Erythroblast (primary cell): ENCODE measurements around the gene CDHR5.

Source experiments
- DNase-seq, 2 experiments: peaks; one replicate each; lab custom pipeline; 2025; lab: John Stamatoyannopoulos, UW
- GATA1 ChIP-seq: IDR thresholded peaks from 2 replicates; pipeline ENCODE4 v1.6.1; 2011; ENCODE audit warnings: low read depth, mild to moderate bottlenecking, control low read depth, low read length, moderate library complexity
- POLR2A ChIP-seq: IDR thresholded peaks from 2 replicates; pipeline ENCODE4 v1.6.1; 2011; ENCODE audit warnings: mild to moderate bottlenecking, low read length

The CDHR5 gene

GRCh38 chr11:569158-569885 is 55.4 kb downstream of the CDHR5 start:
- no peak for DNase-seq
- TF ChIP-seq POLR2A, result no peak
- no peak for TF ChIP-seq GATA1

- peak; percentile 96 for DNase-seq
- TF ChIP-seq GATA1 (no peak), POLR2A (peak; percentile 62)
Observed at GRCh38 chr11:568306-569157, 56.2 kb downstream of the CDHR5 start.

GRCh38 chr11:567629-568292 is 57.0 kb downstream of the CDHR5 start:
- TF ChIP-seq GATA1 (no peak), POLR2A (no peak)

GRCh38 chr11:567011-567628 is 57.6 kb downstream of the CDHR5 start:
- no peak for DNase-seq
- no peak for TF ChIP-seq POLR2A
- TF ChIP-seq GATA1, result no peak

More at GRCh38 chr11:567629-568292, 57.0 kb downstream of the CDHR5 start:
- DNase-seq, result no peak
